OCI-LY7 (cell line): ENCODE measurements around the gene KIAA1586. TPM values are rescaled to one million over a fixed set of nuclear protein-coding genes. Genes with fewer than 3 reads are reported as not detected.

Experiments used
- BruUV-seq: library from RNA; stranded (reverse); fragments of 400-500 nt; replicated peaks from 2 replicates; lab custom pipeline; 2021; lab: Mats Ljungman, UMichigan
- CTCF ChIA-PET: fragments of 300-600 bp; sonication (Branson Sonifier 250); formaldehyde crosslinking; loops from one replicate; lab custom pipeline; 2022; ENCODE audit warnings: antibody characterized with exemption; ENCODE audit not compliant: unreplicated experiment; lab: Charles Lee
- POLR2A ChIA-PET: fragments of 300-600 bp; sonication (Branson Sonifier 250); formaldehyde crosslinking; loops from one replicate; lab custom pipeline; 2022; ENCODE audit warnings: antibody characterized with exemption; lab: Charles Lee
- DNase-seq: peaks from one replicate; pipeline ENCODE4 v3.0.0-alpha.2; 2015; ENCODE audit warnings: low spot score
- H2AFZ ChIP-seq: fragments of 200-600 bp; sonication (generic), shearing (Covaris generic); 2 replicates; pipeline ENCODE4 v1.6.1; 2014; ENCODE audit warnings: mild to moderate bottlenecking, antibody characterized with exemption, low read length, moderate library complexity
- H3K27ac ChIP-seq: fragments of 200-600 bp; sonication (generic); 2 replicates; pipeline ENCODE4 v1.5.1; 2014; ENCODE audit warnings: mixed run types, low read depth, mild to moderate bottlenecking, moderate library complexity, low read length, inconsistent platforms; ENCODE audit not compliant: poor library complexity, severe bottlenecking
- H3K36me3 ChIP-seq: fragments of 200-600 bp; sonication (generic); 2 replicates; pipeline ENCODE4 v1.6.1; 2014; ENCODE audit warnings: mild to moderate bottlenecking, antibody characterized with exemption, low read length, moderate library complexity, mixed read lengths; ENCODE audit not compliant: insufficient read depth
- H3K4me1 ChIP-seq: fragments of 200-600 bp; sonication (generic); 2 replicates; pipeline ENCODE4 v1.5.1; 2014; ENCODE audit warnings: mild to moderate bottlenecking, low read length; ENCODE audit not compliant: insufficient read depth, poor library complexity, severe bottlenecking
- H3K4me2 ChIP-seq: fragments of 200-600 bp; sonication (generic); 2 replicates; pipeline ENCODE4 v1.6.1; 2014; ENCODE audit warnings: mild to moderate bottlenecking, low read length
- H3K4me3 ChIP-seq: fragments of 200-600 bp; sonication (generic); 2 replicates; pipeline ENCODE4 v1.5.1; 2014; ENCODE audit warnings: mild to moderate bottlenecking, low read depth, low read length; ENCODE audit not compliant: poor library complexity, severe bottlenecking
- H3K79me2 ChIP-seq: fragments of 200-600 bp; sonication (generic); 2 replicates; pipeline ENCODE4 v1.6.1; 2016; ENCODE audit warnings: low read depth, mild to moderate bottlenecking, low read length, moderate library complexity, mixed read lengths; ENCODE audit not compliant: insufficient read depth
- H3K9me2 ChIP-seq: fragments of 200-600 bp; sonication (generic); 2 replicates; pipeline ENCODE4 v1.6.1; 2016; ENCODE audit warnings: mild to moderate bottlenecking, low read length, mixed read lengths; ENCODE audit not compliant: insufficient read depth
- H3K9me3 ChIP-seq: fragments of 200-600 bp; sonication (generic); 2 replicates; pipeline ENCODE4 v1.6.1; 2014; ENCODE audit warnings: mild to moderate bottlenecking, mixed run types, low read length, mixed read lengths
- H4K20me1 ChIP-seq: fragments of 200-600 bp; sonication (generic); 2 replicates; pipeline ENCODE4 v1.6.1; 2014; ENCODE audit warnings: mild to moderate bottlenecking, antibody characterized with exemption, low read length, moderate library complexity, mixed read lengths; ENCODE audit not compliant: insufficient read depth
- EZH2phosphoT487 ChIP-seq: fragments of 200-600 bp; sonication (generic); IDR thresholded peaks from 2 replicates; pipeline ENCODE4 v1.6.1; 2018; ENCODE audit warnings: low read depth, borderline replicate concordance, mild to moderate bottlenecking, mixed run types, antibody characterized with exemption, low read length, moderate library complexity, mixed read lengths
- intact Hi-C: fragments of 100-400 bp; cut with micrococcal nuclease; formaldehyde crosslinking; loops from one replicate; pipeline ENCODE4 v1.10.0; 2022; ENCODE audit not compliant: unreplicated experiment
- total RNA-seq, 2 experiments: library from RNA; depleted of rRNA in 1 of 2; stranded (reverse); fragments of >200 nt in 1 of 2; shearing (Covaris generic) in 1 of 2; gene quantifications; 2 replicates each; pipeline ENCODE4 v1.2.3, GENCODE V29; 2014 to 2022
- TF ChIP-seq, protein P1 (sequence below): fragments of 200-600 bp; sonication (generic); conservative IDR thresholded peaks from 2 replicates; pipeline ENCODE4 v1.5.1; 2014; ENCODE audit warnings: mild to moderate bottlenecking, antibody characterized with exemption, low read length, moderate library complexity, mixed read lengths

KIAA1586 gene
- total RNA-seq, 2 experiments from 2014 or later = 14.4 to 25.7 TPM

DNA sequence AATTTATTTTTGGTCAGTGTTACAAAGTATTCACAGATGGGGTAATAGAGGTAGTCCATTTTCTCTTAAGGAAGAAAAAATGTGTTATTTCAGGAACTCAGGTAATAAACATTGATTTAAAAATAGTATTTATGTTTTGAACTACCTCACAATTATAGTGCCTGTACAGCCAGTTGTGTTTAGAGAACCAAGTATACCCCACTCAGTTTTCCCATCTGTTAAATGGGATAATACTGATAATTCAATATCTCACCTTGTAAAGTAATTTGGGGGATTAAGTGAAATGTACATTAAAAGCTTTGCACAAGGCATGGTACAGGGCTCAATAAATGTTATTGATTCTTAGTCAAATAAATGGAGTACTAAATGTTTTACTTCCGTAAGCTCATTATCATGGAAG lies 48.2 kb downstream of the KIAA1586 start:
- no TSS peak for BruUV-seq
- no peaks in the 10 kb centered on the region for H3K9me3 ChIP-seq
- H3K79me2 ChIP-seq = peaks cover 81% of the 10 kb centered on the region
- no peaks in the 10 kb centered on the region for H3K9me2 ChIP-seq
- intact Hi-C loops = no loop called here
- ChIA-PET CTCF (no interaction called here), POLR2A (interaction anchor here (0.7 to 3.2 kb wide), 8 partner anchors 9 to 171 kb away, joined by 3 to 13 read pairs (median 6); partner anchors contain the start of gene BAG2)
- peaks cover 77% of the 10 kb centered on the region for H3K36me3 ChIP-seq
- no peak overlapping the region for H2AFZ ChIP-seq
- TF ChIP-seq EZH2phosphoT487 = no peak
- TF ChIP-seq, protein P1, sequence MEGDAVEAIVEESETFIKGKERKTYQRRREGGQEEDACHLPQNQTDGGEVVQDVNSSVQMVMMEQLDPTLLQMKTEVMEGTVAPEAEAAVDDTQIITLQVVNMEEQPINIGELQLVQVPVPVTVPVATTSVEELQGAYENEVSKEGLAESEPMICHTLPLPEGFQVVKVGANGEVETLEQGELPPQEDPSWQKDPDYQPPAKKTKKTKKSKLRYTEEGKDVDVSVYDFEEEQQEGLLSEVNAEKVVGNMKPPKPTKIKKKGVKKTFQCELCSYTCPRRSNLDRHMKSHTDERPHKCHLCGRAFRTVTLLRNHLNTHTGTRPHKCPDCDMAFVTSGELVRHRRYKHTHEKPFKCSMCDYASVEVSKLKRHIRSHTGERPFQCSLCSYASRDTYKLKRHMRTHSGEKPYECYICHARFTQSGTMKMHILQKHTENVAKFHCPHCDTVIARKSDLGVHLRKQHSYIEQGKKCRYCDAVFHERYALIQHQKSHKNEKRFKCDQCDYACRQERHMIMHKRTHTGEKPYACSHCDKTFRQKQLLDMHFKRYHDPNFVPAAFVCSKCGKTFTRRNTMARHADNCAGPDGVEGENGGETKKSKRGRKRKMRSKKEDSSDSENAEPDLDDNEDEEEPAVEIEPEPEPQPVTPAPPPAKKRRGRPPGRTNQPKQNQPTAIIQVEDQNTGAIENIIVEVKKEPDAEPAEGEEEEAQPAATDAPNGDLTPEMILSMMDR = no peak
- peaks cover 47% of the 10 kb centered on the region for H4K20me1 ChIP-seq
- DNase-seq = no peak
- no peak overlapping the region for H3K4me3 ChIP-seq
- no peak overlapping the region for H3K4me2 ChIP-seq
- H3K4me1 ChIP-seq = peaks cover 26% of the 10 kb centered on the region
- no peak overlapping the region for H3K27ac ChIP-seq

DNA sequence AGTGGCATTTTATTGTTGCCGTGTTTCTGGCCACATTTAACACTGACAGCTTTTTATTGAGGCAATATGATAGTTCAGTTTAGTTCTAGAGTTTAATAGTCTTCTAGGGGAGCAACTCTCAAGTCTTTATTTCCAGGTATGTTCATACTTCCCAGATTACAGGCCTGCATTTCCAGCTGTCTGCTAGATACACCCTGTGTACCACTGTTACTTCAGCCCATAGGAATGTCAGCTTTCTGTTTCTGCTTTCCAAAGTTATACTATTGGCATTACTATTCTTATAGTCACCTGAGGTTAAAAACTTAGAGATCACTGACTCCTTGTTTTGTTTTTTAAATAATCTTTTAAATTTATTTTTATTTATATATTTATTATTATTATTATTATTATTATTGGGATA lies 51.1 kb downstream of the KIAA1586 start:
- intact Hi-C loops = no loop called here
- H4K20me1 ChIP-seq = peaks cover 40% of the 10 kb centered on the region
- no peak for DNase-seq
- no peak overlapping the region for H3K27ac ChIP-seq
- no peak for TF ChIP-seq EZH2phosphoT487
- TF ChIP-seq, protein P1 = no peak
- H3K9me2 ChIP-seq = no peaks in the 10 kb centered on the region
- ChIA-PET CTCF (no interaction called here), POLR2A (interaction anchor here (0.5 to 1.8 kb wide), 3 partner anchors 11 to 274 kb away, joined by 3 to 5 read pairs (median 3); no protein-coding TSS in a partner anchor)
- no peak overlapping the region for H3K4me3 ChIP-seq
- BruUV-seq = no TSS peak
- H2AFZ ChIP-seq = no peak overlapping the region
- peaks cover 13% of the 10 kb centered on the region for H3K4me1 ChIP-seq
- H3K4me2 ChIP-seq = no peak overlapping the region
- H3K79me2 ChIP-seq = peaks cover 78% of the 10 kb centered on the region
- H3K9me3 ChIP-seq = no peaks in the 10 kb centered on the region
- peaks cover 93% of the 10 kb centered on the region for H3K36me3 ChIP-seq

DNA sequence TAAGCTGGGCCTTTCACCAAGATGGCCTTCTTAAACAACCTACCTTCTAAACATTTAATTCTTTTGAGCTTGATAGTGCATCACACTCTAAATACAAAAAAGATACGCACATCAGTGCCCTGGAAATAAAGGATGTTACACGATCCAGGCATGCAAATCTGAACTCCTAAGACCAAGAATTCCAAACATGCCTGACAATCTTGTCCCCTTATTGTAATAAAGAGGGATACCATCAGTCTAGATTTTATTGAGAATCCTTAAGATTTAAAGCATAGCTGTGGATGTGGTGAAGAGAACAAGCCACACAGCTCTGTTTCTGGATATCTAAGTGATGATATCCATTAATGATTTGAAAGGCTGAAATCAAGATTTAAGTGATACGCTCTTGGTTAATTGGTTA lies 56.5 kb downstream of the KIAA1586 start:
- BruUV-seq = no TSS peak
- peaks cover 72% of the 10 kb centered on the region; the same call in 1 of the 2 replicates for H3K79me2 ChIP-seq
- H3K4me1 ChIP-seq = peaks cover 2% of the 10 kb centered on the region
- H3K9me2 ChIP-seq = no peaks in the 10 kb centered on the region
- TF ChIP-seq, protein P1 = no peak
- TF ChIP-seq EZH2phosphoT487 = no peak
- peaks cover 96% of the 10 kb centered on the region for H3K36me3 ChIP-seq
- POLR2A ChIA-PET = interaction anchor here (1.2 to 2.6 kb wide), 2 partner anchors 9 to 11 kb away, joined by 6 to 13 read pairs; no protein-coding TSS in a partner anchor
- H2AFZ ChIP-seq = no peak overlapping the region
- no peaks in the 10 kb centered on the region for H3K9me3 ChIP-seq
- intact Hi-C loops = loop anchor here (10.0 kb wide), 1 partner anchor 212 kb away; the partner anchor contains the start of gene PRIM2
- H3K27ac ChIP-seq = no peak overlapping the region
- peaks cover 31% of the 10 kb centered on the region for H4K20me1 ChIP-seq
- no peak for DNase-seq
- CTCF ChIA-PET = no interaction called here
- no peak overlapping the region for H3K4me3 ChIP-seq
- no peak overlapping the region for H3K4me2 ChIP-seq
